ENCODE measurements around the gene LPIN3.

LPIN3 gene

DNA sequence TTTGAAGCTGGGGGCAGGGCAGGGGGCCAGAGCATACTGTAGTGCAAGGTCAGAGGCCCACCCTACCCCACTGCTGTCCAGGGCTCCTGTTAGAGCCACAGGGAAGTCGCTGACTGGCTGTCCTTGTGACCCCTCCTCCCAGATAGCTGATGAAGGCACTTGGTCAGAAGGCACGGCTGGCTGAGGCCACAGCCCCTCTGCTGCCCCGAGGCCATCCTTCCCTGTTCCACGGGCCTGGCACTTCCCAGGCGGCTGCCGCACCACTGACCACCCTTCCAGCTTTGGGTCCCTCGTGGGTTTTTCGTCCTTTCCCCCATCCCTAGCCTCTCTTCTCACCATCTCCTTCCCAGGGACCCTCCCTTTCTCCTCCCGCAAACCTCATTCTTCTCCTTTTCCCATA is 35.2 kb downstream of the LPIN3 start:
- TF ChIP-seq, protein P1, sequence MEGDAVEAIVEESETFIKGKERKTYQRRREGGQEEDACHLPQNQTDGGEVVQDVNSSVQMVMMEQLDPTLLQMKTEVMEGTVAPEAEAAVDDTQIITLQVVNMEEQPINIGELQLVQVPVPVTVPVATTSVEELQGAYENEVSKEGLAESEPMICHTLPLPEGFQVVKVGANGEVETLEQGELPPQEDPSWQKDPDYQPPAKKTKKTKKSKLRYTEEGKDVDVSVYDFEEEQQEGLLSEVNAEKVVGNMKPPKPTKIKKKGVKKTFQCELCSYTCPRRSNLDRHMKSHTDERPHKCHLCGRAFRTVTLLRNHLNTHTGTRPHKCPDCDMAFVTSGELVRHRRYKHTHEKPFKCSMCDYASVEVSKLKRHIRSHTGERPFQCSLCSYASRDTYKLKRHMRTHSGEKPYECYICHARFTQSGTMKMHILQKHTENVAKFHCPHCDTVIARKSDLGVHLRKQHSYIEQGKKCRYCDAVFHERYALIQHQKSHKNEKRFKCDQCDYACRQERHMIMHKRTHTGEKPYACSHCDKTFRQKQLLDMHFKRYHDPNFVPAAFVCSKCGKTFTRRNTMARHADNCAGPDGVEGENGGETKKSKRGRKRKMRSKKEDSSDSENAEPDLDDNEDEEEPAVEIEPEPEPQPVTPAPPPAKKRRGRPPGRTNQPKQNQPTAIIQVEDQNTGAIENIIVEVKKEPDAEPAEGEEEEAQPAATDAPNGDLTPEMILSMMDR (IDR thresholded peaks at IDR 0.05; ENCODE audit: extremely low read depth, missing control alignments) = no peak

DNA sequence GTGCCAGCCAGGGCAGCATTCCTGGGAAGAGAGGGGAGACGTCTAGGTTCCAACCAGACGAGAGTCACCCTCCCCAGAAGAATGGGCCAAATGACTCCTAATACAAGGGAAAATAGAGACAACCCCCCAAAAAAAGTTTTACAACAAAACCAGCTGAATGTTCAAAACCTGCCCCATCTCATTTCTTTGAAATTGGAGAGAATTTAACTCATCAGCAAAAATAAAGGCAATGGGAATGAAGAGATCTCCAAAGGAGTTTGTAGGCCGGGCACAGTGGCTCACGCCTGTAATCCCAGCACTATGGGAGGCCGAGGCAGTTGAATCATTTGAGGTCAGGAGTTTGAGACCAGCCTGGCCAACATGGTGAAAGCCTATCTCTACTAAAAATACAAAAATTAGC is 35.7 kb downstream of the LPIN3 start:
- DNase-seq (ENCODE audit: low spot score) = no peak
- TF ChIP-seq, protein P1 (IDR thresholded peaks at IDR 0.05; ENCODE audit: extremely low read depth, missing control alignments) = no peak

More for the DNA sequence above, 35.2 kb downstream of the LPIN3 start:
- no peak for DNase-seq (ENCODE audit: low spot score)

DNA sequence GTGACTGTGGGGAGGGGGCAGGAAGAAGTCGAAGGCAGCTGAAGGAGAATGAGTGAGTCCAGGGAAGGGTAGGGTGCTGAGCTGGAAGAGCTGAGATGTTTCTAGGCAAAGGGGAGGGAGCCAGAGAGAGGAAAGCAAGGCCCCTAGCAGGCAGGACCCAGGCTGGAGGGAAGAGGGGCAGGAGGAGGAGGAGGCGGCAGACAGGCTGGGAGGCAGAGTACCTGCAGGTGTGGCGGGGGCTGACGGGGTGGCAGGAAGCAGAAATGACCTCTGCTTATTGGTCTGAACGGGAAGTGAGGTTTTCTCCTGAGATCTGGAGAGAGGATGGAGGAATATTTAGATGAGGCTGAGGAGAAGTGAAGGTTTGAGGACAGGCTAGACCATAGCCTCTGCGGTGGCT is 36.7 kb downstream of the LPIN3 start:
- TF ChIP-seq, protein P1 (IDR thresholded peaks at IDR 0.05; ENCODE audit: extremely low read depth, missing control alignments) = no peak
- no peak for DNase-seq (ENCODE audit: low spot score)

DNA sequence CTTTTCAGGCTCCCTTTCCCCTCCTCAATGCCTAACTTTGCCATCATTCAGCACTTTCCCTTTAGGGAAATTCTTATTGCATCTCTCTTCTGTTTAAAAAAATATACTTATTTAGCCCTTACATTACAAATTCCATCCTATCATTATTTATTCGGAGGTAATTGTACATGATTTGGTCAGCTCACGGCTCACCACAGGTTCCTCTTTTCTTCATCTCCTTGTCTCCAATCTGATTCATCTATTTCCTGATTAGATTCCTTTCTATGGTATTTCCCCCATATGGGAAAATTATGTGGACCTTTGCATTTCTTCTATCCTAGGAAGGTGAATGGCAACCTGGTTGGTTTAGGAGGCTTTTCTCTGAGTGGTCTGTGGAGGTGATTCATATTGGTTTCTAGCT is 38.9 kb downstream of the LPIN3 start:
- DNase-seq (ENCODE audit: low spot score) = no peak
- TF ChIP-seq, protein P1 (IDR thresholded peaks at IDR 0.05; ENCODE audit: extremely low read depth, missing control alignments) = no peak

DNA sequence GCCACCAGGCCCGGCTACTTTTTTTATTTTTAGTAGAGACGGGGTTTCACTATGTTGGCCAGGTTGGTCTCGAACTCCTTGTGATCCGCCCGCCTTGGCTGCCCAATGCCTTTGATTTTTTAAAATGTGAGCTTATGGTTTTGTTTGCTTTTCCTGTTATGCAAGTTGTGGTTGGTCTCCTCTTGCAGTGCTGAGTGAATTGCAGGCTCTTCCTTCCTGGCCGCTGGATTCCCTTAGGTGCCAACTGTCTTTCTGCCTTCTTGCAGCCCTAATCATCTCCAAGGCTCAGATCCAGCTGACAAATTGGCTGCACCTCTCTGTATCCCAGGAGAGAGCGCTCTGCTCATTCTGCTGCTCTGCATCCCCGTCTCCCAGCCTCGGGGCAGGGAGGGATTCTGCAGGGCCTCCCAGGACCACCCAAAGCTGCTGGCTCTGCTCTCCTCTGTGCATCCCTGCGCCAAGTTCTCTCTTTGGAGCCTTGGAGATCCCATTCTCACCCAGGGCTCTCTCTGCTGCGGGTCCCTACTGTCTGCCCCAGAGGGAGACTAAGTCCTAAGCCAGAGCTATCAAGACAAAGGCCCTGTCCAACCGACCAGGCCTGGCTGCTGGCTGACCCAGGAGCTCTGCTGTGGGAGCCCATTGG is 40.1 kb downstream of the LPIN3 start:
- DNase-seq (ENCODE audit: low spot score) = no peak
- TF ChIP-seq, protein P1 (IDR thresholded peaks at IDR 0.05; ENCODE audit: extremely low read depth, missing control alignments) = no peak

DNA sequence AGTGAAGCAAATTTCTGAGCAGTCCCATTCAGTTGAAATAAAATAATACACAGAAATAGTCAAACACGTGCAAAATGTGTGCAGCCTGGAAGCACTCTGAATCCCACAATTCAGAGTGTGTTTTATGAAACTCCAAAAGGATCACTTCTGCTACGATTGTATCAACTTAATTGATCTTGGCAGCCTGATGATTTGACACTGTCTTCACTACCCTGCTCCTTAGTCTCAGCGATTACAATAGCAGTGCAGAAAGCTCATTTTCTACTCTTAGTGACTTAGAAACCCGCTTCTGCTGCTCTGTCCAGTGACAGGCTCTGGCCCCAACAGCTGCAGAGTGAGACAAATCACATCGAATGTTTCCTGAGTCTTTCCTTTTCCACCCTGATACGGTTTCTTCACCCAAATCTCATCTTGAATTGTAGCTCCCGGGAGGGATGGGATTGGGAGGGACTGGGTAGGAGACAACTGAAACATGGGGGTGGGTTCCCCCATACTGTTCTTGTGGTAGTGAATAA is 42.2 kb downstream of the LPIN3 start:
- DNase-seq (ENCODE audit: low spot score) = no peak
- TF ChIP-seq, protein P1 (IDR thresholded peaks at IDR 0.05; ENCODE audit: extremely low read depth, missing control alignments) = no peak

DNA sequence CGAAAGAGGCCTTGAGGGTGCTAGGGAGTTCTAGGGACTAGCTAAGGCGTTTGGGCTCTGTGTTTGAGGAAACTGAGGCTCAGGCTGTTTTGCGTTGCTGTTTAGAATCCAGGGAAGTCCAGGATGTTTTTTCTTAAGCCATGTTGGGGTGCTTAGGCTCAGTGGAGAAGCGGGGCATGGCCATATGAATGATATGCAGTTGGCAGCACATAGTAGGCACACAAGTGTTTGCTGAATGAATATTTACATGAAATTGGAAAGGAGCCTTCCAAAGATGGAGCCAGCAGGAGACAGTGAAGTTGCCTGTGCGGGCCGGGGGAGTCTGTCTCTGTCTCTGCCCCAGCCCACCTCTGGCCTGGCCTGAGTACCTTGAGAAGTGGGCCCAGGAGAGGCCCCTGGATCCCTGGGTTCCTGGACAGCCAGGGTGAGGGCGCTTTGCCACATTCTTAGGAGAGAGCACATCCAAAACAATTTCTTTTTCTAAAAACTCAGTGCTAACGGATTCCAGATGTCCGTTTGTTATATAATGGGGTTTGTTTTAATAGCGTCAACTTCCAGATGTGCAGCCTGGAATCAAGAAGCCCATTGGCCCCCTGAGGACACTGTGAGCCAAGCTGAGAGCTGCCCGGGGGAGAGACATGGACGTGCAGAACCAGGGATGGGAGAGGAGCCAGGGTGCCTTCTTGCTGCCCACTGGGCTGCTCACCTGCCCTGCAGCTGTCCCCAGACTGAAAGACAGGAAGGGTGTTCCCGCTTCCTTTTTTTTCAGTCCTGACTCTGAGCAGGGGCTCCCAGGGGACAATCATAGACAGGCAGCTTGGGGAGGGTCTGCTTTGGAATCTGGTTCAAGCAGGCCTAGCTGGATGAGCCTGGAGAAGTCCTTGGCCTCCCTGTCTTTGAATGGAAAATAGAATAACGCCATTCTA is 46.1 kb downstream of the LPIN3 start:
- DNase-seq (ENCODE audit: low spot score) = no peak
- TF ChIP-seq, protein P1 (IDR thresholded peaks at IDR 0.05; ENCODE audit: extremely low read depth, missing control alignments) = no peak
